Ascending aorta (tissue), 2 donors: ENCODE results near the gene TEX51. TPM values are rescaled to one million over a fixed set of nuclear protein-coding genes. Genes with fewer than 3 reads are reported as not detected.

ENCODE experiments used
- DNase-seq, 2 donors: peaks; one replicate each; pipeline ENCODE4 v3.0.0-alpha.2; 2019; ENCODE audit warnings: low spot score in 2 of 2
- H3K27ac ChIP-seq, 2 donors: fragments of 200-600 bp; sonication (generic); one replicate each; pipeline ENCODE4 v1.5.1; 2016 to 2017; ENCODE audit warnings: mild to moderate bottlenecking in 1 of 2
- H3K27me3 ChIP-seq: fragments of 200-600 bp; sonication (generic); one replicate; pipeline ENCODE4 v1.5.1; 2017
- H3K36me3 ChIP-seq, 2 donors: fragments of 200-600 bp; sonication (generic); one replicate each; pipeline ENCODE4 v1.5.1; 2016
- H3K4me1 ChIP-seq, 2 donors: fragments of 200-600 bp; sonication (generic); one replicate each; pipeline ENCODE4 v1.5.1; 2016 to 2017; ENCODE audit warnings: mild to moderate bottlenecking in 1 of 2
- H3K4me3 ChIP-seq, 2 donors: fragments of 200-600 bp; sonication (generic); one replicate each; pipeline ENCODE4 v1.5.1; 2016 to 2017; ENCODE audit warnings: mild to moderate bottlenecking in 1 of 2
- H3K9me3 ChIP-seq, 2 donors: fragments of 200-600 bp; sonication (generic); one replicate each; pipeline ENCODE4 v1.5.1; 2016
- intact Hi-C: fragments of 100-400 bp; cut with DNase I; formaldehyde crosslinking; loops from one replicate; pipeline ENCODE4 v1.15.1; 2023
- total RNA-seq: library from RNA; depleted of rRNA; stranded (reverse); fragments of >200 nt; gene quantifications from one replicate; pipeline ENCODE4 v1.1.0, GENCODE V29; 2016
- TF ChIP-seq, protein P1 (sequence below), 3 experiments: fragments of 200-600 bp in 2 of 3; fragments of 450-650 bp in 1 of 3; sonication (generic) in 2 of 3; IDR thresholded peaks; one replicate each; pipeline ENCODE4 v1.5.1; 2016 to 2019; ENCODE audit warnings: antibody characterized with exemption in 3 of 3, mild to moderate bottlenecking in 1 of 3, moderate library complexity in 1 of 3

The TEX51 gene
- total RNA-seq, 1 donor from 2014 or later: not detected

DNA sequence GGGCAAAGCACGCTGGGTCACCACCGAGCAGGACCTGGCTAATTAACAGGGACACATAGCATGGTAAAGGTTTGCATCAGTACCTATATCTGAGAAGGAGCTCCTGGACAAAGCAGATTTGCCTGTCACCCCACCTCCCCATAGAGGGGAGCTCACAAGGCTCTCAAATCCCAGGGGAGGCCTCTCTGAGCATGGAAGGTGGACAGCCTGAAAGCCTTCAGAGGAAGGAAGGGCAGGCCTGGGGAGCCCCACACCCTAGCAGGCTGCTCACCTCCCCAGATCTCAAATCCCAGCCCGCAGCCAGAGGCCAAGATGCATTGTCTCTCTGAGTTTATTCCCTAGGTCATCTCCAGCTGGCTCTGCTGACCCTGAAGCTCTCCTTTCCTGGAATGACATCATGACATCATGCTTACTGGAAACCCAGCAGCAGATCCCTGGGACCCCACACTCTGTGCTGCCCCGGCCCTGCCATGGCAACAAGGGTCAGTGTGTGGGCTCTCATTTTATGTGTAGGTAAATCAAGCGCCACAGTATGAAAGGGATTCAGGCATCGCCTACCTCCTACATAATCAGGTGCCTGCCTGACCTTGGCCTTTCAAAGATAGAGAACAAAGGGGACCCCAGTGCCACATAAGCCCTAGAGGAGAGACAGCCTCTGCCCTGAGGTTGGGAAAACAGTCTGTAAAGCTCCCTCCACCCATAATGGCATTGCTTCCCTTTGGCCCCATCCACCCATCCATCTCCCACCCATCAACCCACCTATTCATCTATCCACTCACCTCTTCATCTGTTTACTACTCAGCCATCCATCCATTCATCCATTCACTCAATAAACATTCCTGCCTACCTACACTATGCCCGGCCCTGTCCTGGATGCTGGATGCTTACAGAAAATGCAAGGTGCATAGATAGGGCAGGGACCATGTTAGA lies 15.7 kb upstream of the TEX51 start:
- no peaks in the 10 kb centered on the region for H3K4me1 ChIP-seq
- TF ChIP-seq, protein P1, sequence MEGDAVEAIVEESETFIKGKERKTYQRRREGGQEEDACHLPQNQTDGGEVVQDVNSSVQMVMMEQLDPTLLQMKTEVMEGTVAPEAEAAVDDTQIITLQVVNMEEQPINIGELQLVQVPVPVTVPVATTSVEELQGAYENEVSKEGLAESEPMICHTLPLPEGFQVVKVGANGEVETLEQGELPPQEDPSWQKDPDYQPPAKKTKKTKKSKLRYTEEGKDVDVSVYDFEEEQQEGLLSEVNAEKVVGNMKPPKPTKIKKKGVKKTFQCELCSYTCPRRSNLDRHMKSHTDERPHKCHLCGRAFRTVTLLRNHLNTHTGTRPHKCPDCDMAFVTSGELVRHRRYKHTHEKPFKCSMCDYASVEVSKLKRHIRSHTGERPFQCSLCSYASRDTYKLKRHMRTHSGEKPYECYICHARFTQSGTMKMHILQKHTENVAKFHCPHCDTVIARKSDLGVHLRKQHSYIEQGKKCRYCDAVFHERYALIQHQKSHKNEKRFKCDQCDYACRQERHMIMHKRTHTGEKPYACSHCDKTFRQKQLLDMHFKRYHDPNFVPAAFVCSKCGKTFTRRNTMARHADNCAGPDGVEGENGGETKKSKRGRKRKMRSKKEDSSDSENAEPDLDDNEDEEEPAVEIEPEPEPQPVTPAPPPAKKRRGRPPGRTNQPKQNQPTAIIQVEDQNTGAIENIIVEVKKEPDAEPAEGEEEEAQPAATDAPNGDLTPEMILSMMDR (IDR thresholded peaks at IDR 0.05): no peak
- H3K4me3 ChIP-seq: no peak overlapping the region
- H3K36me3 ChIP-seq: no peaks in the 10 kb centered on the region
- H3K27ac ChIP-seq: no peak overlapping the region
- H3K27me3 ChIP-seq: no peaks in the 10 kb centered on the region
- intact Hi-C loops: no loop called here
- no peaks in the 10 kb centered on the region for H3K9me3 ChIP-seq
- peak in 1 of 2 donors; percentile 52 for DNase-seq

- Histone ChIP-seq H3K4me3 (no peak overlapping the region), H3K4me1 (no peaks in the 10 kb centered on the region), H3K27ac (no peak overlapping the region), H3K9me3 (no peaks in the 10 kb centered on the region), H3K27me3 (no peaks in the 10 kb centered on the region), H3K36me3 (no peaks in the 10 kb centered on the region)
- no peak for DNase-seq
- intact Hi-C loops: no loop called here
- TF ChIP-seq, protein P1 (IDR thresholded peaks at IDR 0.05): no peak
These were observed 15.0 kb upstream of the TEX51 start for GRCh38 chr2:126883666-126884040.

DNA sequence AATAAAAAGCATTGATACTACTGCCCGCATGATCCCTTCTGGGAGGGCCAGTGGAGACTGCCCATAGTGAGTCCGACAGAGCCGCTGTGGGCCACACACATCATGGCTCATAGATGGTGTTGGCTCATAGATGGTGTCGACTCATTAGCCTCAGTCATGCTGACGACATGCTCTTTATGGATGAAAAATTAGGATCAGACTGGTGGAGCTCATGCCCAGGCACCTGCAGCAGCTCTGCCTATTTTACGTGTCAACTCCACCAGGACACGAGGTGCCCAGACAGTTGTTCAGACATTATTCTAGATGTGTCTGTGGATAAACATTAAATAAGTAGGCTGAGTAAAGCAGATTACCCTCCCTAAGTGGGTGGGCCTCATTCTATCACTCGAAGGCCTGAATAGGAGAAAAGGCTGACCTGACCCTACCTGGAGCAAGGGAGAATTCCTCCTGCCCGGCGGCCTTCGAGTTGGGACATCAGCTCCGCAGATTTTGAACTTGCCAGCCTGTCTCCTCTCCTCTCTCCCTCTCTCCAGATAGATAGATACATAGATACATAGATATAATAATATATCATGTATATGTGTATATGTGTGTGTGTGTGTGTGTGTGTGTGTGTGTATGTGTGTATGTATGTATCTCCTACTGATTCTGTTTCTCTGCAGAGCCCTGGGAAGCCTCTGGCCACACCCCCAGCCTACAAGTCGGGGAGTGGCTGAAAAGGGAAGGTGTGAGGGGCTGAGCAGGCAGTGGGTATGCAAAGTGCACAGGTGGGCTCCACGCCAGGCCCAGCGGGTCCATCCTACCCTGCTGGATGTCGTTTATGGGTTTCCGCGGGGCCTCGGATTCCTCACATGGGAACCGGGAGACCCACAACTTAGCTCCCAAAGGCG lies 13.6 kb upstream of the TEX51 start:
- no peak for DNase-seq
- Histone ChIP-seq H3K4me1 (no peaks in the 10 kb centered on the region), H3K27me3 (no peaks in the 10 kb centered on the region), H3K36me3 (no peaks in the 10 kb centered on the region), H3K4me3 (no peak overlapping the region), H3K27ac (no peak overlapping the region), H3K9me3 (no peaks in the 10 kb centered on the region)
- intact Hi-C loops: no loop called here
- TF ChIP-seq, protein P1 (IDR thresholded peaks at IDR 0.05): no peak

- intact Hi-C loops: no loop called here
- Histone ChIP-seq H3K27ac (no peak overlapping the region), H3K4me1 (no peaks in the 10 kb centered on the region), H3K27me3 (no peaks in the 10 kb centered on the region), H3K36me3 (no peaks in the 10 kb centered on the region), H3K4me3 (peak overlapping the region; percentile 33 to 50), H3K9me3 (no peaks in the 10 kb centered on the region)
- DNase-seq: no peak
- TF ChIP-seq, protein P1 (IDR thresholded peaks at IDR 0.05): no peak
These were observed 12.9 kb upstream of the TEX51 start for GRCh38 chr2:126885751-126886210.

DNA sequence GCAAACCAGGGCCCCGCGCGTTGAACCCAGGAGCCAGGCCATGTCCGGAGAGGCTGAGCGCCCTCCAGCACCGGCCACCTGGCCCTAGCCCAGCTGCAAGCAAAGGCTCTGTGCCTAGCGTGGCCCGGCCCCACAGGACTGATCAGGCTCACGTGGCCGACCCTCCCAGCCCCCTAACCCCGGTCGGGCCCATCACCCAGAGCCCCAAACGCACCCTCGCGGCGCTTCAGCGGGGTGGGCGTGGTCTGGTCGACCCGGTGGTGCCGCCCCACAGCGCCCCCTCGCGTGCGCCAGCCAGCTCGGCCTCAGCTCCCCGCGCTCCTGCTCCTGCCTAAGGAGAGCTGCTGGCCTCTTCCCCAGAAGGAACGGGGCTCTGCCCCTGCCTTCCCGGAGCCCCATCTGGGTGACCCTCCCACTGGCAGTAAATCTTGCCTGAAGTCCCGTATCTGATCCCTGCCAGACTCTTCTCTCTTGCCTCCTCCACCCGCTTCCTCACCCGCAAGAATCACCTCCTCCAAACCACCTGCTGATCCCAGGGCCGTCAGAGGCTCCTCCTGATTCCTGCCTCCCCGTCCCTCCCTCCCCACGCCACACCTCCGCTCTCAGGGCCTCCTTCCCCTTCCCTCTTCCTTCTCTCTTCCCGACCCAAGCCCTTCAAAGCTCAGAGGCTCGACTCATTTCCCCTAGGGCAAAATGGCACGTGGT lies 12.3 kb upstream of the TEX51 start:
- peak in 1 of 2 donors; percentile 47 for DNase-seq

More for the DNA sequence above, 12.3 kb upstream of the TEX51 start:
- Histone ChIP-seq H3K27me3 (no peaks in the 10 kb centered on the region), H3K4me3 (peak overlapping the region; percentile 33 to 50), H3K27ac (no peak overlapping the region), H3K4me1 (no peaks in the 10 kb centered on the region), H3K36me3 (no peaks in the 10 kb centered on the region), H3K9me3 (no peaks in the 10 kb centered on the region)
- intact Hi-C loops: no loop called here
- TF ChIP-seq, protein P1 (IDR thresholded peaks at IDR 0.05): peak in 2 of 3 experiments; percentile 40 to 51
